ENCODE measurements around the gene DOCK3.
A peak's percentile ranks its signal among the peaks of the same experiment; 100 is the strongest.

Gene DOCK3

DNA sequence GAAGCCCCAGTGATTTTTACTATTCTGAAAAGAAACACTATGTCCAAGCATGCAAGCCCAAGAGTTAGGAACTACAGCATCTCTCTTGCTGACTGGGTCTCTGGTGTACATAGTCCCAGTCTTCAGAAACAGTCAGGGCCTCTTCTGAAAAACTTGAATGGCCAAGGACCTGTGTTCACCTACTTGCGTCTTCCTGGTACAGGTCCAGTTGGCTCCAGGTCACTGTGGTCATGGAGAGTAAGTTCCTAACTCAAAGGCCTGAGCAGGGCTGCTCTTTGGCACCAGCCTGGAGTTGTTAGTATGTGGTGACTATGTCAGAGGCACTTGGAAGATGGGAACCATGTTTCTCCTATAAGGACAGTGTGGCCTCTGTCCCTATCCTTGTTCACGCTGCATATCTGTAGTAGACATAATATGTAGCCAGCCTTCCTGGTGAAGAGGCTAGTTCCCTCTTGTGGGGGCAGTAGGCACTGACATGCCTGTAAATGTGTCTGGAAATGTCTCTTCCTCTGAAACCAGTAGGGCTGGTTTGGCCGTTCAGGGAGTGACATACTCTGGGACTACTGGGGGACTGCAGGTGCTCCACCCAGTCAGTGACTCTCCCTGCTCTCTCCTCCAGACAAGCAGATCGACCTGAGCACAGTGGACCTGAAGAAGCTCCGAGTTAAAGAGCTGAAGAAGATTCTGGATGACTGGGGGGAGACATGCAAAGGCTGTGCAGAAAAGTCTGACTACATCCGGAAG, 713.7 kb downstream of the DOCK3 start:
- Histone ChIP-seq H3K27me3 (replicated peaks; ENCODE audit: control insufficient read depth, insufficient read depth, low read length) (no peaks in the 10 kb centered on the region), H3K36me3 (ENCODE audit: control insufficient read depth, insufficient read depth, low read length) (peaks cover 29% of the 10 kb centered on the region), H3K4me3 (replicated peaks; ENCODE audit: low read depth, low read length) (peak overlapping the region; percentile 51)
- TF ChIP-seq, protein P1, sequence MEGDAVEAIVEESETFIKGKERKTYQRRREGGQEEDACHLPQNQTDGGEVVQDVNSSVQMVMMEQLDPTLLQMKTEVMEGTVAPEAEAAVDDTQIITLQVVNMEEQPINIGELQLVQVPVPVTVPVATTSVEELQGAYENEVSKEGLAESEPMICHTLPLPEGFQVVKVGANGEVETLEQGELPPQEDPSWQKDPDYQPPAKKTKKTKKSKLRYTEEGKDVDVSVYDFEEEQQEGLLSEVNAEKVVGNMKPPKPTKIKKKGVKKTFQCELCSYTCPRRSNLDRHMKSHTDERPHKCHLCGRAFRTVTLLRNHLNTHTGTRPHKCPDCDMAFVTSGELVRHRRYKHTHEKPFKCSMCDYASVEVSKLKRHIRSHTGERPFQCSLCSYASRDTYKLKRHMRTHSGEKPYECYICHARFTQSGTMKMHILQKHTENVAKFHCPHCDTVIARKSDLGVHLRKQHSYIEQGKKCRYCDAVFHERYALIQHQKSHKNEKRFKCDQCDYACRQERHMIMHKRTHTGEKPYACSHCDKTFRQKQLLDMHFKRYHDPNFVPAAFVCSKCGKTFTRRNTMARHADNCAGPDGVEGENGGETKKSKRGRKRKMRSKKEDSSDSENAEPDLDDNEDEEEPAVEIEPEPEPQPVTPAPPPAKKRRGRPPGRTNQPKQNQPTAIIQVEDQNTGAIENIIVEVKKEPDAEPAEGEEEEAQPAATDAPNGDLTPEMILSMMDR (IDR thresholded peaks at IDR 0.05; ENCODE audit: insufficient read depth, low read length, poor library complexity, severe bottlenecking) = peak; percentile 24
- no peak for DNase-seq (ENCODE audit: extremely low read depth, insufficient read length)

DNA sequence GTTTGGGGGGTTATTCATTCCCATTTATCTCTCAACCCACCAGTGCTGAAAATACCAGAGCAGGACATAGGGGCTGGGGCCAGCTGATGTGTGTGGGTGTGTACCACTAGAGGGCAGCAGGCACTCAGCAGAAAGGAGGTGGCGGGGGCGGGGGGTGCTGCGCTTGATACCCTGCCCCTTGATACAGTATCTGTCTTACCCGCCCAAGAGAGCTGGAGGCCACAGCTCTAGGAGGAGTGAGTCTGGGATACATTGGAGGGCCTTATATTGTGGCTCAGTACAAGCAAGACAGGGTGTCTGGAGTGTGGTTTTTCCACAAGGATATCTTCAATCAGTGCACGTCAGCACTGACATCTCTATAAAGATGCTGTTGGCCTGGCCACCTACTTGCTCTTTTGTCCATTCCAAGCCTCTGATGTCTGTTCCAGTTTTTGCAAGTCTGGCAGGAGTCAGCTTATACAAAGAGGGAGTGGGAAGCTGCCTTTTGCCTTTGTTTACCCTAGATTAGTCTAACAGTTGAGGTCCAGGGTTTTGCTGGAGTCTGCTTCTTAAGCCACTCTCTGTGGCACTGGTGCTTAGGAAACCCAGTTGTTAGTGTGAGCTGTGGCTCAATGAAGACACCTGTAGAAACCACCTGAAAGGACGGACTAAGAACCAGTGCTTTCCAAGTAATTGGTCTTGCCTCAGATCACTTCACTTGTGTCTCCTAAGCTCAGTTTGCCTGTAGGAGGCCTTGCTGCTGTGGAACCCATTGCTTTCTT, 714.9 kb downstream of the DOCK3 start:
- Histone ChIP-seq H3K4me3 (replicated peaks; ENCODE audit: low read depth, low read length) (no peak overlapping the region), H3K27me3 (replicated peaks; ENCODE audit: control insufficient read depth, insufficient read depth, low read length) (no peaks in the 10 kb centered on the region), H3K36me3 (ENCODE audit: control insufficient read depth, insufficient read depth, low read length) (peaks cover 36% of the 10 kb centered on the region)
- DNase-seq (ENCODE audit: extremely low read depth, insufficient read length) = no peak
- TF ChIP-seq, protein P1 (IDR thresholded peaks at IDR 0.05; ENCODE audit: insufficient read depth, low read length, poor library complexity, severe bottlenecking) = peak; percentile 90

DNA sequence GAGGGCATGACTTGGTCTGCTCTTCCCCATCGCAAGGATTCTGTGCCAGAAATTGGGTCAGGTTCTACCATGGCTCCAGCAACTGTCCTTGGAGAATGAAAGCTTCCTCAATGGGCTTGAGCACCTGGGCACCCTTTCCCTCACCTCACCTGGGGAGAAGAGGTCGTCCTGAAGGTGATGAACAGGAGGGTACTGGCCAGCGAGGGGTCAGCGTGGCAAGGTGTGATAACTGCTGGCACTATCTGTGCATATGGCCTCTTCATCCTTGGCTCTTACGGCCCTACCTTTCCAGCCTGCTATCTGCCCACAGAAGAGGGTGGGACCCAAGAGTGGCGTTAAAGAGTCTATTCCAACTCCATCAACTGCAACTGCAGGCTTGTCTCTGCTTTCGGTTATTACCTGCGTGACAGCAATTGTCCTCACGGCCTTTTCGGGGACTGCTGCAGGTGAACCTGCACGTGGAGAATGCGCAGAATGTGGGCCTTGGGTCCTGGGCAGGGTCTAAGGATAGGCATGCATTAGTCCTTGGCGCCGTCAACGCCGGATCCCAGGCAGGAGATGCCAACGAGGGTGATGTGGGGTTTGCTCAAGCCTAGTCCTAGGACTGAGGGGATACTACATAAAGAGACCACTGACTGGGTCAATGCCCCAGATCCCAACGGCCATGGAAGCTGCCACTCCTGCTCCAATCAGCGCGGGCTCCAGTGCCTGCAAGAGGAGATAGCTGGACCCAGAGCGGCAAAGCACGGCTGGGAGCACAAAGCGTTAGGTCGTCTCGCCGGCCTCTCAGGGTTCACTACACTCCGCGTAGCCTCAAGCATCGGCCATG, 715.7 kb downstream of the DOCK3 start:
- H3K4me3 ChIP-seq (replicated peaks; ENCODE audit: low read depth, low read length) = peak overlapping the region; percentile 51
- TF ChIP-seq, protein P1 (IDR thresholded peaks at IDR 0.05; ENCODE audit: insufficient read depth, low read length, poor library complexity, severe bottlenecking) = no peak
- no peaks in the 10 kb centered on the region for H3K27me3 ChIP-seq (replicated peaks; ENCODE audit: control insufficient read depth, insufficient read depth, low read length)
- DNase-seq (ENCODE audit: extremely low read depth, insufficient read length) = no peak
- H3K36me3 ChIP-seq (ENCODE audit: control insufficient read depth, insufficient read depth, low read length) = peaks cover 41% of the 10 kb centered on the region

DNA sequence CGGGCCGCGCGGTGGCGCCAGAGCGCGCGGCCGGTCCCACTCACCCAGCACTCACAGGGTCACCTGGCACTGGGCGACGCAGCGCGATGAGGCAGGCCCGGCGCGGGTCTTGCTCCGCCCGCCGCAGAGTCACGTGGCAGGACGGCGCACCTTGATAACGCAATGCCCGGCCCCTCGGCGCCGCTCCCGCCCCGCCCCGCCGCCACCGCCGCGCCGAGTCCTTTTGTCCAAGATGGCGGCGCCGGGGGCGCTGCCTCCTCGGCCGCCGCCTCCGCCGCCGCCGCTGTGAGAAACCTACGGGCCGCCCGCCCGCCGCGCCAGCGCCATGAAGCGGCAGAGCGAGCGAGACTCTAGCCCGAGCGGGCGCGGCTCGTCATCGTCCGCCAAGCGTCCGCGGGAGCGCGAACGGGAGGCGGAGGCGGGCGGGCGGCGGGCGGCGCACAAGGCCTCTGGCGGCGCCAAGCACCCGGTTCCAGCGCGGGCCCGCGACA, 716.4 kb downstream of the DOCK3 start, which contains the start of gene RBM15B:
TSS of gene RBM15B (plus strand) at position 211 of the 491 bp plus-strand sequence. CDS start at position 326, 115 bp downstream.
- TF ChIP-seq, protein P1 (IDR thresholded peaks at IDR 0.05; ENCODE audit: insufficient read depth, low read length, poor library complexity, severe bottlenecking) = peak; percentile 92
- Histone ChIP-seq H3K4me3 (replicated peaks; ENCODE audit: low read depth, low read length) (peak within 1 kb of the TSS; percentile 82), H3K36me3 (ENCODE audit: control insufficient read depth, insufficient read depth, low read length) (peaks cover 46% of the 10 kb centered on the region), H3K27me3 (replicated peaks; ENCODE audit: control insufficient read depth, insufficient read depth, low read length) (no peaks in the 10 kb centered on the region)
- peak; percentile 99 for DNase-seq (ENCODE audit: extremely low read depth, insufficient read length)

DNA sequence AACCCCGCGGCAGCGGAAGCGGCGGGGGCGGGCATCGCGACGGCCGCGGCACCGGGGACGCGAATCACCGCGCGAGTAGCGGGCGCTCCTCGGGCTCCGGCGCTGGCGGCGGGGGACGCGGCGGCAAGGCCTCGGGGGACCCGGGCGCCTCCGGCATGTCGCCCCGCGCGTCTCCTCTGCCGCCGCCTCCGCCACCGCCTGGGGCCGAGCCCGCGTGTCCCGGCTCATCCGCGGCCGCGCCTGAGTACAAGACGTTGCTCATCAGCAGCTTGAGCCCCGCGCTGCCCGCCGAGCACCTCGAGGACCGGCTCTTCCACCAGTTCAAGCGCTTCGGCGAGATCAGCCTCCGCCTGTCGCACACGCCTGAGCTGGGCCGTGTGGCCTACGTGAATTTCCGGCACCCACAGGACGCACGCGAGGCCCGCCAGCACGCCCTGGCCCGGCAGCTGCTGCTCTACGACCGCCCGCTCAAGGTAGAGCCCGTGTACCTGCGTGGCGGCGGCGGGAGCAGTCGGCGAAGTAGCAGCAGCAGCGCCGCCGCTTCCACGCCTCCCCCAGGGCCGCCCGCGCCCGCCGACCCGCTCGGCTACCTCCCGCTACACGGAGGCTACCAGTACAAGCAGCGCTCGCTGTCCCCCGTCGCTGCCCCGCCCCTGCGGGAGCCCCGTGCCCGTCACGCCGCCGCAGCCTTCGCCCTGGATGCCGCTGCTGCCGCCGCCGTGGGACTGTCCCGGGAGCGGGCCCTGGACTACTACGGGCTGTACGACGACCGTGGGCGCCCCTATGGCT, 717.0 kb downstream of the DOCK3 start:
- peaks cover 52% of the 10 kb centered on the region for H3K36me3 ChIP-seq (ENCODE audit: control insufficient read depth, insufficient read depth, low read length)
- no peaks in the 10 kb centered on the region for H3K27me3 ChIP-seq (replicated peaks; ENCODE audit: control insufficient read depth, insufficient read depth, low read length)
- DNase-seq (ENCODE audit: extremely low read depth, insufficient read length) = peak; percentile 72
- peak overlapping the region; percentile 82 for H3K4me3 ChIP-seq (replicated peaks; ENCODE audit: low read depth, low read length)
- TF ChIP-seq, protein P1 (IDR thresholded peaks at IDR 0.05; ENCODE audit: insufficient read depth, low read length, poor library complexity, severe bottlenecking) = no peak

Data from GM06990 (cell line).